ENCODE measurements around the gene UQCRHL. TPM values are rescaled to one million over a fixed set of nuclear protein-coding genes. Genes with fewer than 3 reads are reported as not detected.

The UQCRHL gene
- total RNA-seq, 6 donors from 2014 or later: 0.57 to 2.1 (median 1.1) TPM

- H3K36me3 ChIP-seq: no peaks in the 10 kb centered on the region
- no peak overlapping the region for H3K27ac ChIP-seq
- no peaks in the 10 kb centered on the region for H3K9me3 ChIP-seq
- peaks cover 24 to 34% (median 28%) of the 10 kb centered on the region in 4 donors for H3K4me1 ChIP-seq
- TF ChIP-seq POLR2A (IDR thresholded peaks at IDR 0.05) (no peak), POLR2AphosphoS5 (IDR thresholded peaks at IDR 0.05) (no peak), CTCF (IDR thresholded peaks at IDR 0.05) (no peak), EP300 (IDR thresholded peaks at IDR 0.05) (no peak)
- no peak for ATAC-seq (ENCODE audit: low FRiP score in 2 of 2)
- no peaks in the 10 kb centered on the region for H3K27me3 ChIP-seq
- no peak overlapping the region for H3K4me3 ChIP-seq
- DNase-seq: no peak
- 81 to 83% methylated on average over 17 of the region's 17 CpGs for WGBS, 2 donors
Measured at GRCh38 chr1:15802234-15802965, 5.0 kb downstream of the UQCRHL start.

GRCh38 chr1:15799928-15800835 is 7.3 kb downstream of the UQCRHL start:
- H3K27ac ChIP-seq: peak overlapping the region; percentile 62 to 80 (median 74)
- no peaks in the 10 kb centered on the region for H3K27me3 ChIP-seq
- H3K9me3 ChIP-seq: no peaks in the 10 kb centered on the region
- peak in 1 of 2 donors; percentile 67 for DNase-seq
- no peak for TF ChIP-seq POLR2A (IDR thresholded peaks at IDR 0.05)
- peak in 1 of 4 donors; percentile 69 for TF ChIP-seq EP300 (IDR thresholded peaks at IDR 0.05)
- TF ChIP-seq POLR2AphosphoS5 (IDR thresholded peaks at IDR 0.05): peak; percentile 11 to 62
- H3K4me1 ChIP-seq: peaks cover 29 to 36% (median 33%) of the 10 kb centered on the region in 4 donors
- WGBS, 2 donors: 41 to 58% methylated on average over 16 to 22 of the region's 22 CpGs
- H3K36me3 ChIP-seq: no peaks in the 10 kb centered on the region
- peak; percentile 61 to 77 for ATAC-seq (ENCODE audit: low FRiP score in 2 of 2)
- no peak overlapping the region for H3K4me3 ChIP-seq

GRCh38 chr1:15799004-15799867 is 8.2 kb downstream of the UQCRHL start:
- Histone ChIP-seq H3K4me1 (peaks cover 29 to 37% (median 33%) of the 10 kb centered on the region in 4 donors), H3K4me3 (no peak overlapping the region)

GRCh38 chr1:15797614-15798390 is 9.6 kb downstream of the UQCRHL start:
- Histone ChIP-seq H3K9me3 (no peaks in the 10 kb centered on the region), H3K36me3 (no peaks in the 10 kb centered on the region), H3K4me3 (no peak overlapping the region), H3K4me1 (peaks cover 29 to 37% (median 33%) of the 10 kb centered on the region in 4 donors), H3K27ac (peak overlapping the region in 3 of 4 donors; percentile 23 to 80 (median 42)), H3K27me3 (no peaks in the 10 kb centered on the region)
- 70 to 79% methylated on average over 6 to 14 of the region's 14 CpGs for WGBS, 2 donors
- DNase-seq (no peak), ATAC-seq (ENCODE audit: low FRiP score in 2 of 2) (no peak)
- TF ChIP-seq POLR2AphosphoS5 (IDR thresholded peaks at IDR 0.05): no peak
- no peak for TF ChIP-seq POLR2A (IDR thresholded peaks at IDR 0.05)
- no peak for TF ChIP-seq EP300 (IDR thresholded peaks at IDR 0.05)
- TF ChIP-seq CTCF (IDR thresholded peaks at IDR 0.05): no peak

More at GRCh38 chr1:15799004-15799867, 8.2 kb downstream of the UQCRHL start:
- DNase-seq: peak in 1 of 2 donors; percentile 86
- Histone ChIP-seq H3K27ac (peak overlapping the region; percentile 62 to 80 (median 74)), H3K27me3 (no peaks in the 10 kb centered on the region), H3K36me3 (no peaks in the 10 kb centered on the region), H3K9me3 (no peaks in the 10 kb centered on the region)
- WGBS, 2 donors: 51 to 60% methylated on average over 9 of the region's 9 CpGs
- peak; percentile 83 to 89 for ATAC-seq (ENCODE audit: low FRiP score in 2 of 2)
- TF ChIP-seq POLR2A (IDR thresholded peaks at IDR 0.05) (no peak), EP300 (IDR thresholded peaks at IDR 0.05) (peak in 2 of 4 donors; percentile 31 to 69), POLR2AphosphoS5 (IDR thresholded peaks at IDR 0.05) (peak; percentile 22 to 60), CTCF (IDR thresholded peaks at IDR 0.05) (no peak)
